GM23338 (cell line): Measurements from ENCODE around the gene RFX2. TPM values are rescaled to one million over a fixed set of nuclear protein-coding genes. Genes with fewer than 3 reads are reported as not detected.
A peak's percentile ranks its signal among the peaks of the same experiment; 100 is the strongest.

Experiments used
- ATAC-seq: fragments of 200-7000 bp; cut with Tn5 transposase; 3 replicates; pipeline ENCODE4 v1.9.1; 2020
- DNase-seq: peaks from one replicate; pipeline ENCODE4 v3.0.0-alpha.2; 2015; ENCODE audit warnings: low spot score
- H2AFZ ChIP-seq: fragments of 200-600 bp; sonication (generic); 2 replicates; pipeline ENCODE4 v1.8.0; 2016; ENCODE audit warnings: antibody characterized with exemption, mild to moderate bottlenecking, moderate library complexity
- H3F3A ChIP-seq: fragments of 200-600 bp; sonication (generic); replicated peaks from 2 replicates; pipeline ENCODE4 v1.8.0; 2017; ENCODE audit warnings: antibody characterized with exemption, mixed run types, low read depth
- H3K27ac ChIP-seq: fragments of 200-600 bp; sonication (generic); 2 replicates; pipeline ENCODE4 v1.6.1; 2016; ENCODE audit warnings: low read depth
- H3K27me3 ChIP-seq: fragments of 200-600 bp; sonication (generic); 2 replicates; pipeline ENCODE4 v1.8.0; 2016; ENCODE audit warnings: mild to moderate bottlenecking, mixed run types, moderate library complexity; ENCODE audit not compliant: insufficient read depth
- H3K36me3 ChIP-seq: fragments of 200-600 bp; sonication (generic); 2 replicates; pipeline ENCODE4 v1.8.0; 2016; ENCODE audit warnings: mild to moderate bottlenecking; ENCODE audit not compliant: insufficient read depth
- H3K4me1 ChIP-seq: fragments of 200-600 bp; sonication (generic); 2 replicates; pipeline ENCODE4 v1.8.0; 2016; ENCODE audit warnings: mild to moderate bottlenecking, moderate library complexity; ENCODE audit not compliant: insufficient read depth
- H3K4me2 ChIP-seq: fragments of 200-600 bp; sonication (generic); 2 replicates; pipeline ENCODE4 v1.7.1; 2017; ENCODE audit warnings: mixed run types
- H3K4me3 ChIP-seq: fragments of 200-600 bp; sonication (generic); 2 replicates; pipeline ENCODE4 v1.6.1; 2016; ENCODE audit warnings: mixed run types
- H3K79me2 ChIP-seq: fragments of 200-600 bp; sonication (generic); replicated peaks from 2 replicates; pipeline ENCODE4 v1.8.0; 2017; ENCODE audit warnings: mild to moderate bottlenecking; ENCODE audit not compliant: insufficient read depth
- H3K9me2 ChIP-seq: fragments of 200-600 bp; sonication (generic); 2 replicates; pipeline ENCODE4 v1.8.0; 2017; ENCODE audit not compliant: insufficient read depth
- H4K20me1 ChIP-seq: fragments of 200-600 bp; sonication (generic); replicated peaks from 2 replicates; pipeline ENCODE4 v1.8.0; 2017; ENCODE audit warnings: mild to moderate bottlenecking; ENCODE audit not compliant: insufficient read depth
- H3K27ac Mint-ChIP-seq: 2 replicates; pipeline ENCODE4 v1.8.0; 2020; ENCODE audit warnings: inconsistent platforms, mild to moderate bottlenecking, moderate library complexity, mixed read lengths
- H3K27me3 Mint-ChIP-seq: 3 replicates; pipeline ENCODE4 v1.8.0; 2022; ENCODE audit warnings: low read depth, mild to moderate bottlenecking, moderate library complexity, mixed read lengths, inconsistent platforms; ENCODE audit not compliant: insufficient read depth, poor library complexity
- H3K36me3 Mint-ChIP-seq: 3 replicates; pipeline ENCODE4 v1.8.0; 2021; ENCODE audit warnings: low read depth, mild to moderate bottlenecking, inconsistent platforms, moderate library complexity, mixed read lengths
- H3K4me1 Mint-ChIP-seq: 3 replicates; pipeline ENCODE4 v1.8.0; 2020; ENCODE audit warnings: mild to moderate bottlenecking, inconsistent platforms, mixed read lengths
- H3K4me3 Mint-ChIP-seq: 3 replicates; pipeline ENCODE4 v1.8.0; 2021; ENCODE audit warnings: moderate library complexity, mild to moderate bottlenecking, inconsistent platforms, mixed read lengths
- H3K9me3 Mint-ChIP-seq: 3 replicates; pipeline ENCODE4 v1.8.0; 2020; ENCODE audit warnings: moderate library complexity, mild to moderate bottlenecking, inconsistent platforms, mixed read lengths
- JUNB ChIP-seq: IDR thresholded peaks from one replicate; pipeline ENCODE4 v1.6.1; 2016; ENCODE audit warnings: antibody characterized with exemption; ENCODE audit not compliant: unreplicated experiment
- NANOG ChIP-seq: IDR thresholded peaks from 2 replicates; pipeline ENCODE4 v1.6.1; 2016; ENCODE audit warnings: antibody characterized with exemption, borderline replicate concordance
- POLR2AphosphoS5 ChIP-seq: IDR thresholded peaks from 2 replicates; pipeline ENCODE4 v1.6.1; 2016; ENCODE audit warnings: antibody characterized with exemption, low read depth
- STAT1 ChIP-seq: IDR thresholded peaks from one replicate; pipeline ENCODE4 v1.6.1; 2016; ENCODE audit warnings: antibody characterized with exemption; ENCODE audit not compliant: unreplicated experiment
- ZNF114 ChIP-seq: fragments of 250-450 bp; sonication (Bioruptor Pico); IDR thresholded peaks from 2 replicates; pipeline ENCODE4 v1.5.0; 2020; ENCODE audit warnings: mild to moderate bottlenecking, moderate library complexity
- ZNF331 ChIP-seq: fragments of 250-450 bp; sonication (Bioruptor Pico); IDR thresholded peaks from 2 replicates; pipeline ENCODE4 v1.5.0; 2020; ENCODE audit warnings: low read depth, mild to moderate bottlenecking, moderate library complexity
- polyA plus RNA-seq: library from polyadenylated mRNA; unstranded; fragments of >200 nt; fragmentation: Nextera tagmentation; extraction: Ambion mirVana; gene quantifications from 2 replicates; pipeline ENCODE4 v1.2.1, GENCODE V29; 2016
- total RNA-seq: library from RNA; depleted of rRNA; stranded (reverse); fragments of >200 nt; shearing (Covaris generic); gene quantifications from 2 replicates; pipeline ENCODE4 v1.2.3, GENCODE V29; 2014
- TF ChIP-seq, protein P1 (sequence below), 2 experiments: fragments of 200-600 bp in 1 of 2; sonication (generic) in 1 of 2; conservative IDR thresholded peaks; 2 replicates each; pipeline versions ENCODE4 v1.5.1 to v1.6.1; 2016 to 2017; ENCODE audit warnings: antibody characterized with exemption in 2 of 2, low read depth in 2 of 2, mild to moderate bottlenecking in 2 of 2, moderate library complexity in 1 of 2
- TF ChIP-seq, protein P2 (sequence below): fragments of 250-450 bp; sonication (Bioruptor Pico); IDR thresholded peaks from 2 replicates; pipeline ENCODE4 v1.5.0; 2020; ENCODE audit warnings: mild to moderate bottlenecking, moderate library complexity
- TF ChIP-seq, protein P3 (sequence below): IDR thresholded peaks from 2 replicates; pipeline ENCODE4 v1.6.1; 2016; ENCODE audit warnings: antibody characterized with exemption

Gene RFX2
- total and polyA plus RNA-seq, 2 experiments from 2014 or later = 4.6 to 13.0 TPM

DNA sequence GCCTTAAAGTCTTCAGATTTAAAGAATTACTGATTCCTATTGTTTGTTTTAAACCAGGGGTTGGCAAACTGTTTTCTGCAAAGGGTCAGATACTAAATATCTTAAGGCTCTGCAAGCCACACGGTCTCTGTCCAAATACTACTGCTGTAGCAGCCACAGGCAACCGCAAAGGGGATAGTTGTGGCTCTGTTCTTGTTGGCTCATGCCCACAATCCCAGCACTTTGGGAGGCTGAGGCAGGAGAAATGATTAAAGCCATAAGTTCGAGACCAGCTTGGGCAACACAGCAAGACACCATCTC is 154.7 kb downstream of the RFX2 start:
- Mint-ChIP-seq H3K27ac (no peak overlapping the region), H3K27me3 (peaks cover 25% of the 10 kb centered on the region), H3K9me3 (no peaks in the 10 kb centered on the region), H3K36me3 (peaks cover 3% of the 10 kb centered on the region; the same call in 2 of the 3 replicates), H3K4me3 (no peak overlapping the region), H3K4me1 (peaks cover 91% of the 10 kb centered on the region)
- no peak for DNase-seq
- Histone ChIP-seq H3K4me3 (no peak overlapping the region), H3K4me2 (peak overlapping the region; percentile 43; the same call in 1 of the 2 replicates), H3K27ac (peak overlapping the region; percentile 78), H2AFZ (no peak overlapping the region), H3K79me2 (peaks cover 97% of the 10 kb centered on the region), H3K4me1 (peaks cover 82% of the 10 kb centered on the region), H3K9me2 (no peaks in the 10 kb centered on the region), H4K20me1 (peaks cover 63% of the 10 kb centered on the region), H3K27me3 (no peaks in the 10 kb centered on the region), H3F3A (peaks cover 6% of the 10 kb centered on the region; the same call in 1 of the 2 replicates), H3K36me3 (peaks cover 1% of the 10 kb centered on the region; the same call in 1 of the 2 replicates)
- no peak for ATAC-seq
- TF ChIP-seq NANOG (no peak), JUNB (no peak), ZNF331 (no peak), ZNF114 (no peak), STAT1 (no peak), POLR2AphosphoS5 (no peak)
- TF ChIP-seq, protein P1, sequence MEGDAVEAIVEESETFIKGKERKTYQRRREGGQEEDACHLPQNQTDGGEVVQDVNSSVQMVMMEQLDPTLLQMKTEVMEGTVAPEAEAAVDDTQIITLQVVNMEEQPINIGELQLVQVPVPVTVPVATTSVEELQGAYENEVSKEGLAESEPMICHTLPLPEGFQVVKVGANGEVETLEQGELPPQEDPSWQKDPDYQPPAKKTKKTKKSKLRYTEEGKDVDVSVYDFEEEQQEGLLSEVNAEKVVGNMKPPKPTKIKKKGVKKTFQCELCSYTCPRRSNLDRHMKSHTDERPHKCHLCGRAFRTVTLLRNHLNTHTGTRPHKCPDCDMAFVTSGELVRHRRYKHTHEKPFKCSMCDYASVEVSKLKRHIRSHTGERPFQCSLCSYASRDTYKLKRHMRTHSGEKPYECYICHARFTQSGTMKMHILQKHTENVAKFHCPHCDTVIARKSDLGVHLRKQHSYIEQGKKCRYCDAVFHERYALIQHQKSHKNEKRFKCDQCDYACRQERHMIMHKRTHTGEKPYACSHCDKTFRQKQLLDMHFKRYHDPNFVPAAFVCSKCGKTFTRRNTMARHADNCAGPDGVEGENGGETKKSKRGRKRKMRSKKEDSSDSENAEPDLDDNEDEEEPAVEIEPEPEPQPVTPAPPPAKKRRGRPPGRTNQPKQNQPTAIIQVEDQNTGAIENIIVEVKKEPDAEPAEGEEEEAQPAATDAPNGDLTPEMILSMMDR (conservative IDR thresholded peaks at IDR 0.05; ENCODE audit: low read depth in 2 of 2) = no peak
- TF ChIP-seq, protein P2, sequence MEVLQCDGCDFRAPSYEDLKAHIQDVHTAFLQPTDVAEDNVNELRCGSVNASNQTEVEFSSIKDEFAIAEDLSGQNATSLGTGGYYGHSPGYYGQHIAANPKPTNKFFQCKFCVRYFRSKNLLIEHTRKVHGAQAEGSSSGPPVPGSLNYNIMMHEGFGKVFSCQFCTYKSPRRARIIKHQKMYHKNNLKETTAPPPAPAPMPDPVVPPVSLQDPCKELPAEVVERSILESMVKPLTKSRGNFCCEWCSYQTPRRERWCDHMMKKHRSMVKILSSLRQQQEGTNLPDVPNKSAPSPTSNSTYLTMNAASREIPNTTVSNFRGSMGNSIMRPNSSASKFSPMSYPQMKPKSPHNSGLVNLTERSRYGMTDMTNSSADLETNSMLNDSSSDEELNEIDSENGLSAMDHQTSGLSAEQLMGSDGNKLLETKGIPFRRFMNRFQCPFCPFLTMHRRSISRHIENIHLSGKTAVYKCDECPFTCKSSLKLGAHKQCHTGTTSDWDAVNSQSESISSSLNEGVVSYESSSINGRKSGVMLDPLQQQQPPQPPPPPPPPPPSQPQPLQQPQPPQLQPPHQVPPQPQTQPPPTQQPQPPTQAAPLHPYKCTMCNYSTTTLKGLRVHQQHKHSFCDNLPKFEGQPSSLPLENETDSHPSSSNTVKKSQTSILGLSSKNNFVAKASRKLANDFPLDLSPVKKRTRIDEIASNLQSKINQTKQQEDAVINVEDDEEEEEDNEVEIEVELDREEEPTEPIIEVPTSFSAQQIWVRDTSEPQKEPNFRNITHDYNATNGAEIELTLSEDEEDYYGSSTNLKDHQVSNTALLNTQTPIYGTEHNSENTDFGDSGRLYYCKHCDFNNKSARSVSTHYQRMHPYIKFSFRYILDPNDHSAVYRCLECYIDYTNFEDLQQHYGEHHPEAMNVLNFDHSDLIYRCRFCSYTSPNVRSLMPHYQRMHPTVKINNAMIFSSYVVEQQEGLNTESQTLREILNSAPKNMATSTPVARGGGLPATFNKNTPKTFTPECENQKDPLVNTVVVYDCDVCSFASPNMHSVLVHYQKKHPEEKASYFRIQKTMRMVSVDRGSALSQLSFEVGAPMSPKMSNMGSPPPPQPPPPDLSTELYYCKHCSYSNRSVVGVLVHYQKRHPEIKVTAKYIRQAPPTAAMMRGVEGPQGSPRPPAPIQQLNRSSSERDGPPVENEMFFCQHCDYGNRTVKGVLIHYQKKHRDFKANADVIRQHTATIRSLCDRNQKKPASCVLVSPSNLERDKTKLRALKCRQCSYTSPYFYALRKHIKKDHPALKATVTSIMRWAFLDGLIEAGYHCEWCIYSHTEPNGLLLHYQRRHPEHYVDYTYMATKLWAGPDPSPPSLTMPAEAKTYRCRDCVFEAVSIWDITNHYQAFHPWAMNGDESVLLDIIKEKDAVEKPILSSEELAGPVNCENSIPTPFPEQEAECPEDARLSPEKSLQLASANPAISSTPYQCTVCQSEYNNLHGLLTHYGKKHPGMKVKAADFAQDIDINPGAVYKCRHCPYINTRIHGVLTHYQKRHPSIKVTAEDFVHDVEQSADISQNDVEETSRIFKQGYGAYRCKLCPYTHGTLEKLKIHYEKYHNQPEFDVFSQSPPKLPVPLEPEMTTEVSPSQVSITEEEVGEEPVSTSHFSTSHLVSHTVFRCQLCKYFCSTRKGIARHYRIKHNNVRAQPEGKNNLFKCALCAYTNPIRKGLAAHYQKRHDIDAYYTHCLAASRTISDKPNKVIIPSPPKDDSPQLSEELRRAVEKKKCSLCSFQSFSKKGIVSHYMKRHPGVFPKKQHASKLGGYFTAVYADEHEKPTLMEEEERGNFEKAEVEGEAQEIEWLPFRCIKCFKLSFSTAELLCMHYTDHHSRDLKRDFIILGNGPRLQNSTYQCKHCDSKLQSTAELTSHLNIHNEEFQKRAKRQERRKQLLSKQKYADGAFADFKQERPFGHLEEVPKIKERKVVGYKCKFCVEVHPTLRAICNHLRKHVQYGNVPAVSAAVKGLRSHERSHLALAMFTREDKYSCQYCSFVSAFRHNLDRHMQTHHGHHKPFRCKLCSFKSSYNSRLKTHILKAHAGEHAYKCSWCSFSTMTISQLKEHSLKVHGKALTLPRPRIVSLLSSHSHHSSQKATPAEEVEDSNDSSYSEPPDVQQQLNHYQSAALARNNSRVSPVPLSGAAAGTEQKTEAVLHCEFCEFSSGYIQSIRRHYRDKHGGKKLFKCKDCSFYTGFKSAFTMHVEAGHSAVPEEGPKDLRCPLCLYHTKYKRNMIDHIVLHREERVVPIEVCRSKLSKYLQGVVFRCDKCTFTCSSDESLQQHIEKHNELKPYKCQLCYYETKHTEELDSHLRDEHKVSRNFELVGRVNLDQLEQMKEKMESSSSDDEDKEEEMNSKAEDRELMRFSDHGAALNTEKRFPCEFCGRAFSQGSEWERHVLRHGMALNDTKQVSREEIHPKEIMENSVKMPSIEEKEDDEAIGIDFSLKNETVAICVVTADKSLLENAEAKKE (CRISPR knock-in tag) = no peak
- TF ChIP-seq, protein P3, sequence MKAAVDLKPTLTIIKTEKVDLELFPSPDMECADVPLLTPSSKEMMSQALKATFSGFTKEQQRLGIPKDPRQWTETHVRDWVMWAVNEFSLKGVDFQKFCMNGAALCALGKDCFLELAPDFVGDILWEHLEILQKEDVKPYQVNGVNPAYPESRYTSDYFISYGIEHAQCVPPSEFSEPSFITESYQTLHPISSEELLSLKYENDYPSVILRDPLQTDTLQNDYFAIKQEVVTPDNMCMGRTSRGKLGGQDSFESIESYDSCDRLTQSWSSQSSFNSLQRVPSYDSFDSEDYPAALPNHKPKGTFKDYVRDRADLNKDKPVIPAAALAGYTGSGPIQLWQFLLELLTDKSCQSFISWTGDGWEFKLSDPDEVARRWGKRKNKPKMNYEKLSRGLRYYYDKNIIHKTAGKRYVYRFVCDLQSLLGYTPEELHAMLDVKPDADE = no peak
